Frontal cortex (tissue), 4 donors: ENCODE data around the gene SPDYE11. TPM values are rescaled to one million over a fixed set of nuclear protein-coding genes. Genes with fewer than 3 reads are reported as not detected.
"Not testable (repeated sequence)": the region's sequence is repeated elsewhere in the genome, so short reads cannot be mapped to it uniquely, and the experiment has no call there.

ENCODE experiments used
- DNase-seq, 2 donors: peaks; one replicate each; pipeline ENCODE4 v3.0.0; 2012; ENCODE audit warnings: low spot score in 2 of 2
- FAIRE-seq: peaks from 2 replicates; lab custom pipeline; 2012; peaks lifted over from hg19 to GRCh38; lab: Jason Lieb, UNC
- small RNA-seq: library from RNA; depleted of rRNA; stranded (forward); fragments of <200 nt; gene quantifications from one replicate; pipeline ENCODE3, GENCODE V24; 2014
- total RNA-seq: library from RNA; depleted of rRNA; stranded (reverse); fragments of >200 nt; gene quantifications from one replicate; pipeline ENCODE4 v1.2.3, GENCODE V29; 2014
- donor health status: control.
- donor health status: control.
- donor health status: control.

The SPDYE11 gene, protein sequence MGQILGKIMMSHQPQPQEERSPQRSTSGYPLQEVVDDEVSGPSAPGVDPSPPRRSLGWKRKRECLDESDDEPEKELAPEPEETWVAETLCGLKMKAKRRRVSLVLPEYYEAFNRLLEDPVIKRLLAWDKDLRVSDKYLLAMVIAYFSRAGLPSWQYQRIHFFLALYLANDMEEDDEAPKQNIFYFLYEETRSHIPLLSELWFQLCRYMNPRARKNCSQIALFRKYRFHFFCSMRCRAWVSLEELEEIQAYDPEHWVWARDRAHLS
- total RNA-seq, result under 0.01 TPM

DNA sequence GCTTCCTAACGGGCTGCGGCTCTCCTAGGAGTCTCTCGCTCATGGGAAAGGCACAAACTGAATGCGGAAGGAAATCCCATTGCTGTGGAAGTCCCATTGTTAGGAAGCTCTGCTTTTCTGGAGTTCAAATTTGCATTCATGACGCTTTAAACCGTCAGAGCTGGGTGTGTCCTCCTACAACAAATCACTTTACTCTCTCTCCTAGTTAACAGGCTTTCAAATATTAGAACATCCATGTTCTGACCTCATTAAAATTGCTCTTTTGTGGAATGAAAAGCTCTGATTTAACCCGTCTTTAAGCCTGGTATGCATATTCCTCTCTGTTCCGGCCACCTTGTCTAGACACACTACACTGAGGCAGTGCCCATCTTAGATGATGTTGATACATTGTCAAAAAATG lies at the start of gene SPDYE11:
SPDYE11 (minus strand) TSS at position 101 of the 400 bp plus-strand sequence. CDS start 1,800 bp downstream, outside the sequence.
- FAIRE-seq, result not testable (repeated sequence)

DNA sequence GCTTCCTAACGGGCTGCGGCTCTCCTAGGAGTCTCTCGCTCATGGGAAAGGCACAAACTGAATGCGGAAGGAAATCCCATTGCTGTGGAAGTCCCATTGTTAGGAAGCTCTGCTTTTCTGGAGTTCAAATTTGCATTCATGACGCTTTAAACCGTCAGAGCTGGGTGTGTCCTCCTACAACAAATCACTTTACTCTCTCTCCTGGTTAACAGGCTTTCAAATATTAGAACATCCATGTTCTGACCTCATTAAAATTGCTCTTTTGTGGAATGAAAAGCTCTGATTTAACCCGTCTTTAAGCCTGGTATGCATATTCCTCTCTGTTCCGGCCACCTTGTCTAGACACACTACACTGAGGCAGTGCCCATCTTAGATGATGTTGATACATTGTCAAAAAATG lies 28.2 kb upstream of the SPDYE11 start, which contains the start of gene SPDYE9:
SPDYE9 (minus strand) TSS at position 101 of the 400 bp plus-strand sequence. CDS start 1,800 bp downstream, outside the sequence.
- not testable (repeated sequence) for DNase-seq, FAIRE-seq

More for the DNA sequence above, at the start of gene SPDYE11:
- DNase-seq, result not testable (repeated sequence)

GRCh38 chr7:73029666-73030065 lies 28.0 kb downstream of the SPDYE11 start, which contains the start of gene SPDYE8:
TSS of gene SPDYE8 (minus strand) at chr7:73029766. CDS start at chr7:73027966, 1,800 bp downstream.
- FAIRE-seq, result not testable (repeated sequence)

GRCh38 chr7:73006491-73006890 lies 51.2 kb downstream of the SPDYE11 start:
- not testable (repeated sequence) for DNase-seq

More at GRCh38 chr7:73029666-73030065, 28.0 kb downstream of the SPDYE11 start, which contains the start of gene SPDYE8:
- not testable (repeated sequence) for DNase-seq

DNA sequence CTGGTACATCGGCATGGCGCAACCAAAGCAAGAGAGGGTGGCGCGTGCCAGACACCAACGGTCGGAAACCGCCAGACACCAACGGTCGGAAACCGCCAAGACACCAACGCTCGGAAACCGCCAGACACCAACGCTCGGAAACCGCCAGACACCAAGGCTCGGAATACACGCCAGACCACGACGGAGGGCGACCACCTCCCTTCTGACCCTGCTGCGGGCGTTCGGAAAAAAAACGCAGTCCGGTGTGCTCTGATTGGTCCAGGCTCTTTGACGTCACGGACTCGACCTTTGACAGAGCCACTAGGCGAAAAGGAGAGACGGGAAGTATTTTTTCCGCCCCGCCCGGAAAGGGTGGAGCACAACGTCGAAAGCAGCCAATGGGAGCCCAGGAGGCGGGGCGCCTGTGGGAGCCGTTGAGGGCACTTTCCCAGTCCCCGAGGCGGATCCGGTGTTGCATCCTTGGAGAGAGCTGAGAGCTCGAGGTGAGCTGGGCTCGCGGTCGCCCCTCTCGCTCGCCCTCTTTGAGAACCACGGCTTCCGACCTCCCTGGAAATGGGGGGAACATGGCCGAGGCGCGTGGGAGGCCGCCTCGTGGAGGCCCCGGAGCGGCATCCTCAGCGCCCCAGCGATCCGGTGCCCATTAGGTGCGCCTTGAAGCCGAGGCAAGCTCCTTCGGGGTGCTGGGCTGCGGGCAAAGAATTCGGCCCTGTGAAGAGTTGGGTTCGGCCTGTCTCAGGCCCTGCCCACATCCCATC lies 51.8 kb downstream of the SPDYE11 start:
- DNase-seq, result not testable (repeated sequence)
- peak; percentile 94 for FAIRE-seq

More at GRCh38 chr7:73006491-73006890, 51.2 kb downstream of the SPDYE11 start:
- FAIRE-seq, result not testable (repeated sequence)

DNA sequence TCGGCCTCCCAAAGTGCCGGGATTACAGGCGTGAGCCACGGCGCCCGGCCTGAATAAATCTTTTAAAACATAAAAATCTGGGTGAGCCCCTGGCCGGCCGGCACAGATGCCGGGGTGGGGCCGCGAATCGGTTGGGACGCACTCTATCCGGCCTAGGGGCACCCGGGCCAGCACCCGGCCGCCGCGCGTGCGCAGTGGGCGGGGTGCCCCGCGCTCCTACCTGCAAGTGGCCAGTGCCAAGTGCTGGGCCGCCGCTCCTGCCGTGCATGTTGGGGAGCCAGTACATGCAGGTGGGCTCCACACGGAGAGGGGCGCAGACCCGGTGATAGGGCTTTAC lies 52.4 kb downstream of the SPDYE11 start:
- not testable (repeated sequence) for DNase-seq, FAIRE-seq

DNA sequence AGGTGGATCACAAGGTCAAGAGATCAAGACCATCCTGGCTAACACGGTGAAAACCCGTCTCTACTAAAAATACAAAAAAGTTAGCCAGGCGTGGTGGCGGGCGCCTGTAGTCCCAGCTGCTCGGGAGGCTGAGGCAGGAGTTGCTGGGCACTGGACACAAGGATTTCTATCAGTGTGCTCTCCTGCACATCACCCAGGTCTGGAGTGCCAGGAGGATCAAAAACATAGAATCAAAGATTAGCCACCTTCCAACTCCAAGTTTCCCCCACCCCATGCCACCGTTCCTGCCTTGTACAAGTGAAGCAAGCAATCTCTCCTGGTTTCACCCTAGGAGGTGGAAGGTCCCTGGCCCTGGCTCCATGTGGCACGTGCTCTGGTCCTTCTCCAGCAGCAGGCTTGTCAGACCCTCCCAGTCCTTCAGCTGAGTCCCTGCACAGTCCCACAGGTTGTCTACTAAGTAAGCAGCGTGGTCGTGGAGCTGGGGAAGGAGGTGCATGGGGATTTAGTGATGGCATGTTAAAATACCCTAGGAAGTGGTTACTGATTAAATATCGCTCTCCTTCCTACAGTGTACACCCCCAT lies 59.7 kb downstream of the SPDYE11 start:
- DNase-seq, FAIRE-seq: not testable (repeated sequence)

Small RNA genes lying within 50 kb of the gene (small RNA-seq; reads per million reads assigned to genes)
- gene RF00019, result not detected

Other genes with a start within 250 kb of the SPDYE11 start
- gene TYW1B, start 229.7 kb downstream of the SPDYE11 start, total RNA-seq, result 2.0 TPM
- gene POM121, start 132.8 kb downstream of the SPDYE11 start, total RNA-seq, result 4.9 TPM
- not detected for gene TRIM74, start 88.4 kb downstream of the SPDYE11 start, total RNA-seq
- gene SPDYE8, start 28.1 kb downstream of the SPDYE11 start, total RNA-seq, result under 0.01 TPM
- gene SPDYE9, start 28.1 kb upstream of the SPDYE11 start, total RNA-seq, result under 0.01 TPM